ENCODE results near the gene NOS3. TPM values are rescaled to one million over a fixed set of nuclear protein-coding genes. Genes with fewer than 3 reads are reported as not detected.

The NOS3 gene
- total RNA-seq, 3 donors from 2014 or later = 3.8 to 35.1 (median 5.1) TPM

- Histone ChIP-seq H3K27ac (peak overlapping the region; percentile 81 to 89), H3K9me3 (no peaks in the 10 kb centered on the region), H3K36me3 (peaks cover 9% of the 10 kb centered on the region), H3K4me1 (peaks cover 16 to 20% of the 10 kb centered on the region in 2 donors), H3K27me3 (no peaks in the 10 kb centered on the region), H3K4me3 (peak overlapping the region; percentile 29 to 64 (median 40))
- intact Hi-C loops (cut with DNase I; ENCODE audit: low total_unique reads) = no loop called here
- no peak for TF ChIP-seq CTCF (IDR thresholded peaks at IDR 0.05)
- TF ChIP-seq POLR2AphosphoS5 (IDR thresholded peaks at IDR 0.05) = peak in 1 of 3 donors; percentile 36
- no peak for DNase-seq (ENCODE audit: low spot score in 2 of 2)
Measured at GRCh38 chr7:151063212-151063561, 72.4 kb downstream of the NOS3 start.

Other genes starting within 250 kb of the NOS3 start
- 100 to 1,000 TPM in 1 of 3 donors, 10 to 100 TPM in 2; 49.1 to 105 (median 75.5) TPM for gene TMEM176B, start 190.7 kb upstream of the NOS3 start, total RNA-seq
- gene TMEM176A, start 190.2 kb upstream of the NOS3 start, total RNA-seq = 10 to 100 TPM; 28.3 to 66.5 (median 42.6) TPM
- 1 to 10 TPM in 1 of 3 donors, not detected in 2; 2.3 TPM for gene AOC1, start 138.5 kb upstream of the NOS3 start, total RNA-seq
- gene KCNH2, start 12.7 kb upstream of the NOS3 start, total RNA-seq = under 1 TPM; under 0.01 to 0.29 (median 0.16) TPM
- gene ATG9B, start 33.5 kb downstream of the NOS3 start, total RNA-seq = 1 to 10 TPM in 1 of 3 donors, under 1 TPM in 1, not detected in 1; 0.44 to 2.0 TPM
- 10 to 100 TPM; 14.7 to 19.3 (median 17.6) TPM for gene ABCB8, start 37.4 kb downstream of the NOS3 start, total RNA-seq
- 1 to 10 TPM; 1.3 to 3.3 (median 2.3) TPM for gene ASIC3, start 57.5 kb downstream of the NOS3 start, total RNA-seq
- gene CDK5, start 66.9 kb downstream of the NOS3 start, total RNA-seq = 1 to 10 TPM; 5.2 to 8.8 (median 8.6) TPM
- 100 to 1,000 TPM in 1 of 3 donors, 10 to 100 TPM in 2; 83.2 to 101 (median 92.8) TPM for gene SLC4A2, start 68.6 kb downstream of the NOS3 start, total RNA-seq
- 10 to 100 TPM; 45.6 to 63.5 (median 60.0) TPM for gene FASTK, start 89.8 kb downstream of the NOS3 start, total RNA-seq
- 10 to 100 TPM; 32.1 to 36.1 (median 35.0) TPM for gene TMUB1, start 92.5 kb downstream of the NOS3 start, total RNA-seq
- 10 to 100 TPM; 47.2 to 58.1 (median 55.1) TPM for gene AGAP3, start 95.5 kb downstream of the NOS3 start, total RNA-seq
- not detected for gene GBX1, start 176.7 kb downstream of the NOS3 start, total RNA-seq
- not detected for gene ASB10, start 196.2 kb downstream of the NOS3 start, total RNA-seq
- not detected for gene H2BK1, start 219.5 kb downstream of the NOS3 start, total RNA-seq
- gene ABCF2, start 236.2 kb downstream of the NOS3 start, total RNA-seq = 10 to 100 TPM; 35.6 to 58.7 (median 42.2) TPM
- gene CHPF2, start 241.5 kb downstream of the NOS3 start, total RNA-seq = 10 to 100 TPM; 24.5 to 40.6 (median 38.3) TPM